Panc1 (cell line): ENCODE measurements around the gene DFFA.

Experiments used
- TF ChIP-seq, protein P1 (sequence below): fragments of 450-650 bp; IDR thresholded peaks from 2 replicates; pipeline ENCODE4 v1.5.1; 2017; ENCODE audit warnings: mild to moderate bottlenecking
- TF ChIP-seq, protein P2 (sequence below), 2 experiments: IDR thresholded peaks; 2 replicates each; pipeline ENCODE4 v1.6.1; 2011 to 2012; ENCODE audit warnings: low read depth in 2 of 2, control low read depth in 1 of 2, low read length in 1 of 2, mild to moderate bottlenecking in 1 of 2, moderate library complexity in 1 of 2; ENCODE audit not compliant: insufficient read depth in 1 of 2

GRCh38 chr1:10516925-10517676 lies 44.8 kb upstream of the DFFA start:
- TF ChIP-seq, protein P1, sequence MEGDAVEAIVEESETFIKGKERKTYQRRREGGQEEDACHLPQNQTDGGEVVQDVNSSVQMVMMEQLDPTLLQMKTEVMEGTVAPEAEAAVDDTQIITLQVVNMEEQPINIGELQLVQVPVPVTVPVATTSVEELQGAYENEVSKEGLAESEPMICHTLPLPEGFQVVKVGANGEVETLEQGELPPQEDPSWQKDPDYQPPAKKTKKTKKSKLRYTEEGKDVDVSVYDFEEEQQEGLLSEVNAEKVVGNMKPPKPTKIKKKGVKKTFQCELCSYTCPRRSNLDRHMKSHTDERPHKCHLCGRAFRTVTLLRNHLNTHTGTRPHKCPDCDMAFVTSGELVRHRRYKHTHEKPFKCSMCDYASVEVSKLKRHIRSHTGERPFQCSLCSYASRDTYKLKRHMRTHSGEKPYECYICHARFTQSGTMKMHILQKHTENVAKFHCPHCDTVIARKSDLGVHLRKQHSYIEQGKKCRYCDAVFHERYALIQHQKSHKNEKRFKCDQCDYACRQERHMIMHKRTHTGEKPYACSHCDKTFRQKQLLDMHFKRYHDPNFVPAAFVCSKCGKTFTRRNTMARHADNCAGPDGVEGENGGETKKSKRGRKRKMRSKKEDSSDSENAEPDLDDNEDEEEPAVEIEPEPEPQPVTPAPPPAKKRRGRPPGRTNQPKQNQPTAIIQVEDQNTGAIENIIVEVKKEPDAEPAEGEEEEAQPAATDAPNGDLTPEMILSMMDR, result no peak
- TF ChIP-seq, protein P2, sequence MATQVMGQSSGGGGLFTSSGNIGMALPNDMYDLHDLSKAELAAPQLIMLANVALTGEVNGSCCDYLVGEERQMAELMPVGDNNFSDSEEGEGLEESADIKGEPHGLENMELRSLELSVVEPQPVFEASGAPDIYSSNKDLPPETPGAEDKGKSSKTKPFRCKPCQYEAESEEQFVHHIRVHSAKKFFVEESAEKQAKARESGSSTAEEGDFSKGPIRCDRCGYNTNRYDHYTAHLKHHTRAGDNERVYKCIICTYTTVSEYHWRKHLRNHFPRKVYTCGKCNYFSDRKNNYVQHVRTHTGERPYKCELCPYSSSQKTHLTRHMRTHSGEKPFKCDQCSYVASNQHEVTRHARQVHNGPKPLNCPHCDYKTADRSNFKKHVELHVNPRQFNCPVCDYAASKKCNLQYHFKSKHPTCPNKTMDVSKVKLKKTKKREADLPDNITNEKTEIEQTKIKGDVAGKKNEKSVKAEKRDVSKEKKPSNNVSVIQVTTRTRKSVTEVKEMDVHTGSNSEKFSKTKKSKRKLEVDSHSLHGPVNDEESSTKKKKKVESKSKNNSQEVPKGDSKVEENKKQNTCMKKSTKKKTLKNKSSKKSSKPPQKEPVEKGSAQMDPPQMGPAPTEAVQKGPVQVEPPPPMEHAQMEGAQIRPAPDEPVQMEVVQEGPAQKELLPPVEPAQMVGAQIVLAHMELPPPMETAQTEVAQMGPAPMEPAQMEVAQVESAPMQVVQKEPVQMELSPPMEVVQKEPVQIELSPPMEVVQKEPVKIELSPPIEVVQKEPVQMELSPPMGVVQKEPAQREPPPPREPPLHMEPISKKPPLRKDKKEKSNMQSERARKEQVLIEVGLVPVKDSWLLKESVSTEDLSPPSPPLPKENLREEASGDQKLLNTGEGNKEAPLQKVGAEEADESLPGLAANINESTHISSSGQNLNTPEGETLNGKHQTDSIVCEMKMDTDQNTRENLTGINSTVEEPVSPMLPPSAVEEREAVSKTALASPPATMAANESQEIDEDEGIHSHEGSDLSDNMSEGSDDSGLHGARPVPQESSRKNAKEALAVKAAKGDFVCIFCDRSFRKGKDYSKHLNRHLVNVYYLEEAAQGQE (IDR thresholded peaks at IDR 0.05; ENCODE audit: insufficient read depth in 1 of 2, low read depth in 2 of 2, low read length in 1 of 2), result no peak
